Gastrocnemius medialis (tissue), 4 donors: Measurements from ENCODE around the gene PKN1.

ENCODE experiments used
- CTCF ChIP-seq, 5 experiments: fragments of 450-650 bp in 3 of 5; fragments of 200-600 bp in 2 of 5; sonication (generic) in 2 of 5; IDR thresholded peaks in 4 of 5; conservative IDR thresholded peaks in 1 of 5; 1 replicate in 4 of 5; 2 replicates in 1 of 5; pipeline ENCODE4 v1.5.1; 2016 to 2019; ENCODE audit warnings: antibody characterized with exemption in 5 of 5, mild to moderate bottlenecking in 3 of 5, moderate library complexity in 3 of 5
- POLR2A ChIP-seq, 2 donors: fragments of 450-650 bp; IDR thresholded peaks; one replicate each; pipeline ENCODE4 v1.6.1; 2017; ENCODE audit warnings: antibody characterized with exemption in 2 of 2, mild to moderate bottlenecking in 2 of 2, moderate library complexity in 2 of 2

DNA sequence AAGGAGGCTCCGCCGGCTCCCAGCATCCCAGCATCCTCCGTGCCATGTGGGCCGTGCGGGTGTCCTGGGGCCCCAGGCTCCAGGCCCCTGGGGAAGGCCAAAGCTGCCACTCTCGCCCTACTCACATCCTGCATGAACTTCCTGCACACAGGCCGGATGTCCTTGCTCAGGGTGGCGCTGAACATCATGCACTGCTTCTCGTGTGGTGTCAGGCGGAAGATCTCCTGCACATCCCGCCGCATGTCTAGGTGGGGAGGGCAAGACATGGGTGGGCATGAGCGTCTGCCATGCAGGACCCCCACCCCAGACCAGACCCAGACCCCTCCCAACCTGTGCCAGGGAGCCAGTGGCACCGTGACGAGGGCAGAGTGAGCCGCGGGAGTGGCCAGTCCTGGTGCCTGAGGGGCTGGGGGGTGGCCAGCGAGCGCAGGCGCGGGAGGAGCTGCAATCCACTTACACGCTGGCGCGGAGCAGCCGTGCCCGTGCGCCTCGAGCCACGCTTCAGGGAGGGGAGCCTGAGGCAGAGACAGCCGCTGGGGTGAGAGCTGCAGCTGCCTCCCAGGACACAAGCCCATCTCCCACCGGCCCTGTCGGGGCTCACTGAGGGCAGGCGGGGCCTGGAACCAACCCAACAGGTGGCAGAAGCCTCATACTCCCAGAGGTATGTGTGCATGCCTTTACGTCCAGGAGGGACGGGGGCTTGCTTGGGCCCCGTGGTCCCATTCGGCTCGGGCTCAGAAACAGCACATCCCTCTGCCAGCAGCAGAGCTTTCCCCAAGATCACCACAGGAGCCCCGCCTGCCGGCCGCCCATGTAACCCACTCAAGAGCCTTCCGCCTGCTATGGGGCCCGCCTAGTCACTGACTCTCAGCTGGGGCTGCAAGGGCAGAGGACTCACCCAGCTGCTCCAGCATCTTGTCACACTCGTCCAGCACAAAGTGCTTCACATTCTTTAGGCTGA is 22.7 kb upstream of the PKN1 start:
- TF ChIP-seq CTCF (IDR thresholded peaks at IDR 0.05 in 4 of 5, conservative IDR thresholded peaks at IDR 0.05 in 1 of 5) = no peak
- TF ChIP-seq POLR2A (IDR thresholded peaks at IDR 0.05) = no peak
